ENCODE results near the gene CDK18.

DNA sequence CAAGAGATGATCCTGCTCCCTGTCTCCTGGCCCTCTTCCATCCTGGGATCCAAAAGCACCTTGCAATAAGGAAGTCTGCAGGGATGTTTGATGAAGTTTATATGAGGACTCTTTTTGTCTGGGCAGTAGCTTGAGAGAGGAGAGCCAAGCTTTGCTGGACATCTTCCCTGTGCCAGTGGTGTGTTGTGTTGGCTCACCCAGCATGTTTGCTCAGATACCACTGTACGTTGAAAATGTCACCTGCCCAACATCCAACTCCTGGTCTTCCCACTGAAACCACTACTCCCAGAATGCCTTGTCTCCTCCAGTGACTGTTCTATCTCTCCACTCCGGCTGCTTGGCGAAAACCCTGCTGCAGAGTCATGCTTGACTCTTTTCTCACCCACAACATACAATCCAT is 12.8 kb downstream of the CDK18 start:
- TF ChIP-seq, protein P1, sequence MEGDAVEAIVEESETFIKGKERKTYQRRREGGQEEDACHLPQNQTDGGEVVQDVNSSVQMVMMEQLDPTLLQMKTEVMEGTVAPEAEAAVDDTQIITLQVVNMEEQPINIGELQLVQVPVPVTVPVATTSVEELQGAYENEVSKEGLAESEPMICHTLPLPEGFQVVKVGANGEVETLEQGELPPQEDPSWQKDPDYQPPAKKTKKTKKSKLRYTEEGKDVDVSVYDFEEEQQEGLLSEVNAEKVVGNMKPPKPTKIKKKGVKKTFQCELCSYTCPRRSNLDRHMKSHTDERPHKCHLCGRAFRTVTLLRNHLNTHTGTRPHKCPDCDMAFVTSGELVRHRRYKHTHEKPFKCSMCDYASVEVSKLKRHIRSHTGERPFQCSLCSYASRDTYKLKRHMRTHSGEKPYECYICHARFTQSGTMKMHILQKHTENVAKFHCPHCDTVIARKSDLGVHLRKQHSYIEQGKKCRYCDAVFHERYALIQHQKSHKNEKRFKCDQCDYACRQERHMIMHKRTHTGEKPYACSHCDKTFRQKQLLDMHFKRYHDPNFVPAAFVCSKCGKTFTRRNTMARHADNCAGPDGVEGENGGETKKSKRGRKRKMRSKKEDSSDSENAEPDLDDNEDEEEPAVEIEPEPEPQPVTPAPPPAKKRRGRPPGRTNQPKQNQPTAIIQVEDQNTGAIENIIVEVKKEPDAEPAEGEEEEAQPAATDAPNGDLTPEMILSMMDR (IDR thresholded peaks at IDR 0.05; ENCODE audit: low read depth, low read length), result no peak
- no peak for TF ChIP-seq EZH2phosphoT487 (IDR thresholded peaks at IDR 0.05; ENCODE audit: low read depth)

All from OCI-LY3 (cell line).